ENCODE measurements around the gene KNG1.
"Not testable (repeated sequence)": the region's sequence is repeated elsewhere in the genome, so short reads cannot be mapped to it uniquely, and the experiment has no call there.

KNG1 gene

DNA sequence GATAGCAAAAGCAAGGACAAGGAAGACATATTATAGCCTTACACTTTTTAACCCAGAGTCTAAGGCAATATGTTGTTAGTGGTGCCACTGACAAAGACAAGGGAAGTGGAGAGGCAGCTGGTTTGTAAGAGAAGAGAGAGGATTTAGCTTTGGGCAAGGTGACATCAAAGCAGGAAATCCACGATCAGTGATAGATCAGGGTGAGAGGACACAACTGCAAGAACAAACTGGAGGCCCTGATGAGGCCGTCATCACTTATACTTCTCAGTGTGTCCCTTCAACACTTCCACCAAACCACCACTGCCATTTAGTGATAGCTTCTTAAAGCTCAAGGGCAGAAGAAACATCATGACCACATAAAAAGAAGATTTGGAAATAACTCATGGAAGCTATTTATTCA lies 30.7 kb upstream of the KNG1 start:
- not testable (repeated sequence) for H3K36me3 ChIP-seq (ENCODE audit: control insufficient read depth, insufficient read depth, low read length); H3K4me3 ChIP-seq (ENCODE audit: insufficient read depth, low read depth, low read length, poor library complexity, severe bottlenecking); H3K27me3 ChIP-seq (replicated peaks; ENCODE audit: control insufficient read depth, insufficient read depth, low read length, poor library complexity, severe bottlenecking); H3K27ac ChIP-seq (ENCODE audit: insufficient read depth, low read length, poor library complexity, severe bottlenecking); DNase-seq; H3K4me1 ChIP-seq (ENCODE audit: control insufficient read depth, insufficient read depth, low read length, poor library complexity, severe bottlenecking); H3K9me3 ChIP-seq (ENCODE audit: control insufficient read depth, low read length)

DNA sequence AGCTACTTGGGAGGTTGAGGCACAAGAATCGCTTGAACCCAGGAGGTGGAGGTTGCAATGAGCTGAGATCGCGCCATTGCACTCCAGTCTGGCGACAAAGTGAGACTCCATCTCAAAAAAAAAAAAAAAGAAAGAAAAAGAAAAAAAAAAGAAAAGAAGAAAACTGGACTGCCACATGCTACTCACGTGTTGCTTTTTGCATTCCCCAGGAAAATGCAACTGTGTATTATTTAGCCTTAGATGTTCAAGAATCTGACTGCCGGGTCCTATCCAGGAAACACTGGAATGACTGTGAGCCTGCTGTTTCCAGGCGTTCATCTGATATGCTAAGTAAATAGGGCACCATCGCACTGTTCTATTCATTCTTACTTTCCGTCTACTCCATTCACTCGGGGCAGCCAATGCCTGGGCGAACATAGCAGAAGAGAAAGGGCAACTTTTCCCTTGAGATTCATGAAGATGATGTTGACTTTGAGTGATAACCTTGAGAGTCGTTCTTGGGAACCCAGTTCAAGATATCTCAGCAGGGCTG lies 30.0 kb upstream of the KNG1 start:
- no peak for DNase-seq
- no peaks in the 10 kb centered on the region for H3K4me1 ChIP-seq (ENCODE audit: control insufficient read depth, insufficient read depth, low read length, poor library complexity, severe bottlenecking)
- no peak overlapping the region for H3K27ac ChIP-seq (ENCODE audit: insufficient read depth, low read length, poor library complexity, severe bottlenecking)
- no peaks in the 10 kb centered on the region for H3K36me3 ChIP-seq (ENCODE audit: control insufficient read depth, insufficient read depth, low read length)
- H3K4me3 ChIP-seq (ENCODE audit: insufficient read depth, low read depth, low read length, poor library complexity, severe bottlenecking): no peak overlapping the region
- no peaks in the 10 kb centered on the region for H3K27me3 ChIP-seq (replicated peaks; ENCODE audit: control insufficient read depth, insufficient read depth, low read length, poor library complexity, severe bottlenecking)
- H3K9me3 ChIP-seq (ENCODE audit: control insufficient read depth, low read length): no peaks in the 10 kb centered on the region

DNA sequence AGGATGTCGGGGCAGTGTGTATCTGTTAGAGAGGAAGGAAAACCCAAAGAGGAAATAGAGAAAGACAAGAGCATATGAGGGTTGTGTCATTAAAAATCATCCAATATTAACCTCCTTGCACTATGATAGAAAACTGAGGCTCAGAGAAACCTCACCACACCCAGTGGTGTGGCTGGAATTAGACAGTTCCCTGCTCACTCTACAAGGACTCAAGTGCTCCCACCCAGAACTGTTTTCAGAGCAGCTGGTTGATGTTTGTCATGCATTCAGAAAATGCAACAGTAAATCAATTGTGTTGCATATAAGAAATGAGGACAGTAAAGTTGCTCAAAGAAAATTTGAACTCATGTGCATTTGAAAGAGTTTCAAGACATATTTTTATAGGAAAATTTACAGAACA lies 26.9 kb upstream of the KNG1 start:
- not testable (repeated sequence) for H3K27ac ChIP-seq (ENCODE audit: insufficient read depth, low read length, poor library complexity, severe bottlenecking); H3K9me3 ChIP-seq (ENCODE audit: control insufficient read depth, low read length); H3K4me3 ChIP-seq (ENCODE audit: insufficient read depth, low read depth, low read length, poor library complexity, severe bottlenecking); DNase-seq; H3K27me3 ChIP-seq (replicated peaks; ENCODE audit: control insufficient read depth, insufficient read depth, low read length, poor library complexity, severe bottlenecking); H3K4me1 ChIP-seq (ENCODE audit: control insufficient read depth, insufficient read depth, low read length, poor library complexity, severe bottlenecking); H3K36me3 ChIP-seq (ENCODE audit: control insufficient read depth, insufficient read depth, low read length)

DNA sequence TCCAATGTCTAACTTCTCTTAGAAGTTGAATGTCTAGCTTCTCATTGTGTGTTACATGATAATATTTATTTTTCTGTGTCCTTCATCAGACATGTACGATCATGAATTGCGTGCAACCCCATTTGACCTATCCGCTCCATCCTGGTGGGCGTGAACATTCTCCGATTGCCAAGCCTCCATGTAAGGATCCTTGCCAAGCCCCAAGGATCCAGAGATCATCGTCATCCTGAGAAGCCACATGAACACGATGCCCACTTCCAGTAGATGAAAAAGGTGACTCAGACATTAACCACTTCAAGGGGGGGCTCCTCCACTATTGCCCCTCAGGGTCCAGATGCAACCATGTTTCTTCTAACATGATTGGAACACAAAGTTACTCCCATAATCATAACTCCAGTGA lies 25.5 kb upstream of the KNG1 start:
- Histone ChIP-seq H3K27ac (ENCODE audit: insufficient read depth, low read length, poor library complexity, severe bottlenecking) (no peak overlapping the region), H3K36me3 (ENCODE audit: control insufficient read depth, insufficient read depth, low read length) (no peaks in the 10 kb centered on the region), H3K4me3 (ENCODE audit: insufficient read depth, low read depth, low read length, poor library complexity, severe bottlenecking) (no peak overlapping the region), H3K27me3 (replicated peaks; ENCODE audit: control insufficient read depth, insufficient read depth, low read length, poor library complexity, severe bottlenecking) (no peaks in the 10 kb centered on the region), H3K9me3 (ENCODE audit: control insufficient read depth, low read length) (no peaks in the 10 kb centered on the region), H3K4me1 (ENCODE audit: control insufficient read depth, insufficient read depth, low read length, poor library complexity, severe bottlenecking) (no peaks in the 10 kb centered on the region)
- no peak for DNase-seq

DNA sequence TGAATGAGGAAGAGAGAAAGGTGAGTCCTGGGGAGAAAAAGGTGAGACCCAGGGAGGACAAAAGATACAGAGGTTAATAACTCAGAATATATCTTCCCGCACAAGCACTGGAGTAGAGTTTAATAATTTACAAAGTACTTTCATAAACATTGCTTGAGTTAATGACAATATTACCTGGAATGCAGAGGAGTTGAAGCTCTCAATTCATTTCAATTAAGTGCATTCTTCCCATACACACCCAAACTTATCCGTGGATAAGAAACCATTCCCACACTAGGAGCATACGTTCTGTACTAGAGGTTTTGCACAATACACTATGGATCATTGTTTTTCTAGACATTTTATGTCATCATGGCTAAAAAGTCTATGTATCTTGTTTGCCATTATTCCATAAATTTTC lies 23.3 kb upstream of the KNG1 start:
- no peaks in the 10 kb centered on the region for H3K27me3 ChIP-seq (replicated peaks; ENCODE audit: control insufficient read depth, insufficient read depth, low read length, poor library complexity, severe bottlenecking)
- no peak for DNase-seq
- no peak overlapping the region for H3K27ac ChIP-seq (ENCODE audit: insufficient read depth, low read length, poor library complexity, severe bottlenecking)
- no peak overlapping the region for H3K4me3 ChIP-seq (ENCODE audit: insufficient read depth, low read depth, low read length, poor library complexity, severe bottlenecking)
- no peaks in the 10 kb centered on the region for H3K9me3 ChIP-seq (ENCODE audit: control insufficient read depth, low read length)
- H3K36me3 ChIP-seq (ENCODE audit: control insufficient read depth, insufficient read depth, low read length): no peaks in the 10 kb centered on the region
- H3K4me1 ChIP-seq (ENCODE audit: control insufficient read depth, insufficient read depth, low read length, poor library complexity, severe bottlenecking): no peaks in the 10 kb centered on the region

DNA sequence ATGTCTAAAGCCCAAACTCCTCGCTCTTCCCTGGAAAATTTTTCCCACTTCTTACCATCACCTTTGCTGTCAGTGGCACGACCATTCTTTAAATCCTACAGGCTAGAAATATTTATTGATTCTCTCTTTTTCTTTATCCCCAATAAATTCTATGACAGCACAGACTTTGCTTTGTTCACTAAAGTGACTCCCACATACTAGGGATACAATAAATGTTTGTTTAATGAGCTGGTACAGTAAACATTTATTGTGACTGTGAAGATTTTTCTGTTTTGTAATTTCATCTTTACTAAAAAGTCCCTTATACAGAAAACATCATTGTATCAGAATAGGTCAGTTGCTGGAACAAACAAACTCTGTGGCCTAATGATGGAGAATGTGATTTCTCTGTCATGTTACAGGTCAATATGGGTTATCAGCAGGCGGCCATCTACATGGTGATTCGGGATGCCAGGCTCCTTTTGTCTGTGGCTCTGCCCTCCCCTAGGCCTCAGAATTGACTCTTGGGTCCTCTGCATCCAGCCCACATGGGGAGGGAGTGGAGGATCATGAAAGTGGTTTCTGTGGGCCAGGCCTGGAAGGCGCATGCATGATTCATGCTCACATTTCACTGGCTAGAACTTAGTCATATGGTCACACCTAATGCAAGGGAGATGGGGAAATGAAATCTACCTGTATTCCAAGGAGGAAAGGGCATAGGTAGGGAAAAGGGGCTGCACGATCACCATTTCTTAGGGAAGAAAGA lies 22.7 kb upstream of the KNG1 start:
- H3K27me3 ChIP-seq (replicated peaks; ENCODE audit: control insufficient read depth, insufficient read depth, low read length, poor library complexity, severe bottlenecking): no peaks in the 10 kb centered on the region
- no peaks in the 10 kb centered on the region for H3K9me3 ChIP-seq (ENCODE audit: control insufficient read depth, low read length)
- no peak overlapping the region for H3K27ac ChIP-seq (ENCODE audit: insufficient read depth, low read length, poor library complexity, severe bottlenecking)
- DNase-seq: no peak
- no peaks in the 10 kb centered on the region for H3K4me1 ChIP-seq (ENCODE audit: control insufficient read depth, insufficient read depth, low read length, poor library complexity, severe bottlenecking)
- no peaks in the 10 kb centered on the region for H3K36me3 ChIP-seq (ENCODE audit: control insufficient read depth, insufficient read depth, low read length)
- no peak overlapping the region for H3K4me3 ChIP-seq (ENCODE audit: insufficient read depth, low read depth, low read length, poor library complexity, severe bottlenecking)

DNA sequence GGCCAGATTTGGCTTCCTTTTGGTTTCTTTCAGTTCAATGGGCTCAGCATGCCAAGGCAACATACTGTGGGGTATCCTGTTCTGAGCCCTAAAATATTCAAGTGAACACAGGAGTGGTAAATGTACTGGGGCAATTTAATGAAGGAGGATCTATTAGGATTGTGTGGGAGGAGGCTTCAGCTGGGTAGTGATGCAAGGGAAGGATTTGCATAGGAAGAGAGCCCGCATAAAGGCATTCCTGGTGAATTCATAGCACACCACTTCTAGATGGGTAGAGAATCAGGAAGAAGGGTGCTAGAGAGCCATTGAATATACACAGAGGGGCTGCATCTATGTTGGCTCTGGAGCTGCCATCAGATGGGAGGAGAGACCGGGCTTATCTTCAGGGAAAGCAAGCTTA lies 20.6 kb upstream of the KNG1 start:
- H3K27ac ChIP-seq (ENCODE audit: insufficient read depth, low read length, poor library complexity, severe bottlenecking): no peak overlapping the region
- DNase-seq: no peak
- no peaks in the 10 kb centered on the region for H3K9me3 ChIP-seq (ENCODE audit: control insufficient read depth, low read length)
- no peaks in the 10 kb centered on the region for H3K27me3 ChIP-seq (replicated peaks; ENCODE audit: control insufficient read depth, insufficient read depth, low read length, poor library complexity, severe bottlenecking)
- H3K36me3 ChIP-seq (ENCODE audit: control insufficient read depth, insufficient read depth, low read length): no peaks in the 10 kb centered on the region
- no peaks in the 10 kb centered on the region for H3K4me1 ChIP-seq (ENCODE audit: control insufficient read depth, insufficient read depth, low read length, poor library complexity, severe bottlenecking)
- H3K4me3 ChIP-seq (ENCODE audit: insufficient read depth, low read depth, low read length, poor library complexity, severe bottlenecking): no peak overlapping the region

DNA sequence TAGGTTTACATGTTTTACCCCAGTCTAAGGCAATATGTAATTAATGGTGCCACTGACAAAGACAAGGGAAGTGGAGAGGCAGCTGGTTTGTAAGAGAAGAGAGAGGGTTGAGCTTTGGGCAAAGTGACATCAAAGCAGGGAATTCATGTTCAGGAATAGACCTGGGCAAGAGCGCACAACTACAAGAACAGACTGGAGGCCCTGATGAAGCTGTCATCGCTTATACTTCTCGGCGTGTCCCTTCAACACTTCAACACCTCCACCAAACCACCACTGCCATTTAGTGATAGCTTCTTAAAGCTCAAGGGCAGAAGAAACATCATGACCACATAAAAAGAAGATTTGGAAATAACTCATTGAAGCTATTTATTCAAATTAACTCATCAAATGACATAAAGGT lies 19.6 kb upstream of the KNG1 start:
- no peaks in the 10 kb centered on the region for H3K4me1 ChIP-seq (ENCODE audit: control insufficient read depth, insufficient read depth, low read length, poor library complexity, severe bottlenecking)
- H3K4me3 ChIP-seq (ENCODE audit: insufficient read depth, low read depth, low read length, poor library complexity, severe bottlenecking): no peak overlapping the region
- no peaks in the 10 kb centered on the region for H3K36me3 ChIP-seq (ENCODE audit: control insufficient read depth, insufficient read depth, low read length)
- no peak overlapping the region for H3K27ac ChIP-seq (ENCODE audit: insufficient read depth, low read length, poor library complexity, severe bottlenecking)
- no peak for DNase-seq
- no peaks in the 10 kb centered on the region for H3K9me3 ChIP-seq (ENCODE audit: control insufficient read depth, low read length)
- H3K27me3 ChIP-seq (replicated peaks; ENCODE audit: control insufficient read depth, insufficient read depth, low read length, poor library complexity, severe bottlenecking): no peaks in the 10 kb centered on the region

DNA sequence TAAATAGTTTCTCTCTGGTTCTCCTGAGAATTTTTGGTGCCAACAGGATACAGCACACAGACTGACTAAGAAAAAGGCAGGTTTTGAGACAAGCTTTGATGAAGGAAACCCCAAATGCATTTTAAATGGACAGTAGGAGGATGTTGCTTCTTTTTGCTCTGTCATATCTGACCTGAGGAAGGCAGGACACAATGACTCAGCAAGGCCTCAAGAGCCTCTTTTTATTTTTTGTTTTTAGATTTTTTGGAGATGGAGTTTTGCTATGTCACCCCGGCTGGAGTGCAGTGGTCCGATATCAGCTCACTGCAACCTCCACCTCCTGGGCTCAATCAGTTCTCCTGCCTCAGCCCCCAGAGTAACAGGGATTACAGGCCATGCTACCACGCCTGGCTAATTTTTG lies 16.9 kb upstream of the KNG1 start:
- no peaks in the 10 kb centered on the region for H3K27me3 ChIP-seq (replicated peaks; ENCODE audit: control insufficient read depth, insufficient read depth, low read length, poor library complexity, severe bottlenecking)
- no peak overlapping the region for H3K4me3 ChIP-seq (ENCODE audit: insufficient read depth, low read depth, low read length, poor library complexity, severe bottlenecking)
- H3K9me3 ChIP-seq (ENCODE audit: control insufficient read depth, low read length): no peaks in the 10 kb centered on the region
- no peak overlapping the region for H3K27ac ChIP-seq (ENCODE audit: insufficient read depth, low read length, poor library complexity, severe bottlenecking)
- no peaks in the 10 kb centered on the region for H3K4me1 ChIP-seq (ENCODE audit: control insufficient read depth, insufficient read depth, low read length, poor library complexity, severe bottlenecking)
- no peak for DNase-seq
- no peaks in the 10 kb centered on the region for H3K36me3 ChIP-seq (ENCODE audit: control insufficient read depth, insufficient read depth, low read length)

DNA sequence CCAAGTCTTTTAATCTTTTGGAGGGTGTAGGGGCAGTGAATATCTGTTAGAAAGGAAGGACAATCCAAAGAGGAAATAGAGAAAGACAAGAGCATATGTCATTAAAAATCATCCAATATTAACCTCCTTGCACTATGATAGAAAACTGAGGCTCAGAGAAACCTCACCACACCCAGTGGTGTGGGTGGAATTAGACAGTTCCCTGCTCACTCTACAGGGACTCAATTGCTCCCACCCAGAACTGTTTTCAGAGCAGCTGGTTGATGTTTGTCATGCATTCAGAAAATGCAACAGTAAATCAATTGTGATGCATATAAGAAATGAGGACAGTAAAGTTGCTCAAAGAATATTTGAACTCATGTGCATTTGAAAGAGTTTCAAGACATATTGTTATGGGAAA lies 14.7 kb upstream of the KNG1 start:
- H3K36me3 ChIP-seq (ENCODE audit: control insufficient read depth, insufficient read depth, low read length); H3K4me3 ChIP-seq (ENCODE audit: insufficient read depth, low read depth, low read length, poor library complexity, severe bottlenecking): not testable (repeated sequence)

More for the DNA sequence above, 14.7 kb upstream of the KNG1 start:
- H3K27ac ChIP-seq (ENCODE audit: insufficient read depth, low read length, poor library complexity, severe bottlenecking); DNase-seq; H3K4me1 ChIP-seq (ENCODE audit: control insufficient read depth, insufficient read depth, low read length, poor library complexity, severe bottlenecking); H3K27me3 ChIP-seq (replicated peaks; ENCODE audit: control insufficient read depth, insufficient read depth, low read length, poor library complexity, severe bottlenecking); H3K9me3 ChIP-seq (ENCODE audit: control insufficient read depth, low read length): not testable (repeated sequence)

Measured in effector memory CD4-positive, alpha-beta T cell (primary cell).